Measurements from ENCODE around the gene GPC2.
"Not testable (repeated sequence)": the region's sequence is repeated elsewhere in the genome, so short reads cannot be mapped to it uniquely, and the experiment has no call there.

GPC2 gene

GRCh38 chr7:100208911-100209408 is 31.8 kb upstream of the GPC2 start:
- DNase-seq (ENCODE audit: extremely low read depth in 1 of 2, low read depth in 1 of 2) = no peak

- no peak for DNase-seq (ENCODE audit: extremely low read depth in 1 of 2, low read depth in 1 of 2)
Measured at GRCh38 chr7:100204454-100204853, 27.3 kb upstream of the GPC2 start.

GRCh38 chr7:100200693-100201092 is 23.5 kb upstream of the GPC2 start:
- DNase-seq (ENCODE audit: extremely low read depth in 1 of 2, low read depth in 1 of 2) = no peak

DNA sequence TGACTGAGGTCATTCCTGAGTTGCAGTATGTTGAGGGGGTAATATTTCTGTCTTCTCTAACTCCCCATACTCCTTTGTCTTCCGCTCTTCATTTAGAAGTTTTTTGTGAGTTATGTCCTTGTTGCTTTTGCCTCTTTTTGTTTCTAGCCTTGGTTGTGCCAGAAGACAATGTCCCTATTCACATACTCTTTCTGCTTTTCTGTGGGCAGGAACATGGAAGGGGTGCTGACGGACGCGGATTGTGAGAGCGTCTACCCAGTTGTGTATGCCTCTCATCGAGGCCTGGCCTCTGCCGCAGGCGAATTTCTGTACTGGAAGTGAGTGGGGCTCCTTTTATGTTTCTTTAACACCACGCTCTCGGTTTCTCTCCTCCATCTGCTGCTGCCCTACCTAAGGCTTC is 21.1 kb upstream of the GPC2 start:
- DNase-seq (ENCODE audit: extremely low read depth in 1 of 2, low read depth in 1 of 2) = no peak

GRCh38 chr7:100195901-100196322 is 18.7 kb upstream of the GPC2 start:
- not testable (repeated sequence) for DNase-seq (ENCODE audit: extremely low read depth in 1 of 2, low read depth in 1 of 2)

DNA sequence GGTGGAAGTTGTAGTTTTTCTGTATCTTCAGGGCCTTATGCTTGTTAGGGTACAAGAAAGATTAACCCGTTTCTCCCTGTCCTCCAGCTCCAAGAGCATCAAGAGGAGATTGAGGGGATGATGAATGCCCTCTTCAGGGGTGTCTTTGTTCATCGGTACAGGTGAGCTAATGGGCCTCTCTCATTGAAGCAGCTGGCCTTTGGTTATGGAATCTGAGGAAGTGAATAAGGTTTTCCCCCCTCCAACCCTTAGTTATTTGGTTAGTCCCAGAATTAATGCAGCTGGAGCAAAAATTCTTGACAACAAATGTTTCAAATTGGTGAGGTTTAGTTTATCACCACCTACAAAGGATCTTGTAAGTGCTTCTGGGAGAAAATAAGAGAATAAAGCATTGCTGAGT is 18.0 kb upstream of the GPC2 start:
- no peak for DNase-seq (ENCODE audit: extremely low read depth in 1 of 2, low read depth in 1 of 2)

DNA sequence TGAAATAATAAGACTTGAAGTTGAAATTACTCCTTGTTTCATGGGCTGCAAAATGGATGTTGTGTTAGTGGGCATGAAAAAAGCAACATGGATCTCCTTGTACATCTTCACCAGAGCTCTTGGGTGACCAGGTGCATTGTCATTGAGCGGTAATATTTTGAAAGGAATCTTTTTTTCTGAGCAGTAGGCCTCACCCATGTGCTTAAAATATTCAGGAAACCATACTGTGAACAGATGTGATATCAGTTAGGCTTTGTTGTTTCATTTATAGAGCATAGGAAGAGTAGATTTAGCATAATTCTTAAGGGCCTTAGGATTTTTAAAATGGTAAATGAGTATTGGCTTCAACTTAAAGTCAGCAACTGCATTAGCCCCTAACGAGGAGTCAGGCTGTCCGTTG is 15.8 kb upstream of the GPC2 start:
- DNase-seq (ENCODE audit: extremely low read depth in 1 of 2, low read depth in 1 of 2) = no peak

DNA sequence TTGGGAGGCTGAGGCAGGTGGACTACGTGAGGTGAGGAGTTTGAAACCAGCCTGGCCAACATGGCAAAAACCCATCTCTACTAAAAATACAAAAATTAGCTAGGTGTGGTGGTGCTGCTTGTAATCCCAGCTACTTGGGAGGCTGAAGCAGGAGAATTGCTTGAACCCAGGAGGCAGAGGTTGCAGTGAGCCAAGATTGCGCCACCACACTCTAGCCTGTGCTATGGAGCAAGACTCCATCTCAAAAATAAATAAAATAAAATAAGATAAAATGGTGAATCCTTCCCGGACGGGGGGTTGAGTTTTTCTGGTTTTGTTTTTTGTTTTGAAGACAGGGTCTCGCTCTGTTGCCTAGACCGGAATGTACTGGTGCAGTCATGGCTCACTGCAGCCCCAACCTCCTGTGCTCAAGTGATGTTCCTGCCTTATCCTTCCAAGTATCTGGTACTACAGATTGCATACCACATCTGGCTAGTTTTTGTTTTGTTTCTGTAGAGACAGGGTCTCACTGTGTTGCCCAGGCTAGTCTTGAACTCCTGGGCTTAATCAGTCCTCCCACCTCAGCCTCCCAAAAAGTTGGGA is 15.2 kb upstream of the GPC2 start:
- DNase-seq (ENCODE audit: extremely low read depth in 1 of 2, low read depth in 1 of 2) = not testable (repeated sequence)

DNA sequence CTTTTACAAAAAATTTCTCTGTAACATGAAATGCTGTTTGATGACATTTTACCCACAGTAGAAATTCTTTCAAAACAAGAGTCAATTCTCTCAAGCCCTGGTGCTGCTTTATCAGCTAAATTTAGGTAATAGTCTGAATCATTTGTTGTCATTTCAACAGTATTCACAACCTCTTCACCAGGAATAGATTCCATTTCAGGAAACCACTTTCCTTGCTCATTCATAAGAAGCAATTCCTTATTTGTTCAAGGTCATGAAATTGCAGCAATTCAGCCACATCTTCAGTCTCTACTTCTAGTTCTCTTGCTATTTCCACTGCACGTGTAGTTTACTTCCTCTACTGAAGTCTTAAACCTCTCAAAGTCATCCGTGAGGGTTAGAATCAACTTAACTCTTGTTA is 14.6 kb upstream of the GPC2 start:
- no peak for DNase-seq (ENCODE audit: extremely low read depth in 1 of 2, low read depth in 1 of 2)

DNA sequence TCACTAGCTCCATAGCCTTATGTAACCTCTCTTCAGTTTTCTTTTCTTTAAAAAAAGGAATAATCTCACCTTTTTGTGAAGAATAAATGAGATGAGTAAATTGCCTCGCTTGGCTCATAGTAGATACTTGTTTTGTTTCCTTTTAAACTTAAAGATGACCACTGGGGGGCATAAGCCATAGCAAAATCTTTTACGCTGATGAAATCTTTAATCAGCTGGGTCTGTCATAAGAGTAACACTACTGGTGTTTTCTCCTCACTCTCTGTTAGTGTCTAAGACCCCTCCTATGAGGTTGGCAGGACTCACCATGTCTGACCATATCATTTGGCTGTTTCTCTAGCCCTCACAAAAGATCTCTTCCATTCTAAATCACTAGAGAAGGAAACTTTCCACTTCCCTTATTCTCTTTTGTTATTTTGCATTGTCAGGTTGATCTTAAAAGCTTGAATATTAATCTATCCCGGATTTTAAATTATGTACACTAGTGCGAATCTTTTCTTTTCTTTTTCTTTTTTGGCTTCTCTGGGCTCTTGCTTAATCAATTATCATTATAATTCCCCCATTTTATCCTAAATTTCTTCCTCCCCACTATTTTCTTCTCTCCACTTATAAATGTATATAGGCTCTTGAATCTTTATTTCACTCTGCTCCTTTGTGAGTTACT is 13.0 kb upstream of the GPC2 start:
- DNase-seq (ENCODE audit: extremely low read depth in 1 of 2, low read depth in 1 of 2) = no peak

GRCh38 chr7:100189061-100189460 is 11.9 kb upstream of the GPC2 start:
- no peak for DNase-seq (ENCODE audit: extremely low read depth in 1 of 2, low read depth in 1 of 2)

GRCh38 chr7:100185726-100186125 is 8.5 kb upstream of the GPC2 start:
- no peak for DNase-seq (ENCODE audit: extremely low read depth in 1 of 2, low read depth in 1 of 2)

GRCh38 chr7:100183090-100183489 is 5.9 kb upstream of the GPC2 start:
- DNase-seq (ENCODE audit: extremely low read depth in 1 of 2, low read depth in 1 of 2) = not testable (repeated sequence)

- not testable (repeated sequence) for DNase-seq (ENCODE audit: extremely low read depth in 1 of 2, low read depth in 1 of 2)
Measured at GRCh38 chr7:100182616-100183015, 5.4 kb upstream of the GPC2 start.

DNA sequence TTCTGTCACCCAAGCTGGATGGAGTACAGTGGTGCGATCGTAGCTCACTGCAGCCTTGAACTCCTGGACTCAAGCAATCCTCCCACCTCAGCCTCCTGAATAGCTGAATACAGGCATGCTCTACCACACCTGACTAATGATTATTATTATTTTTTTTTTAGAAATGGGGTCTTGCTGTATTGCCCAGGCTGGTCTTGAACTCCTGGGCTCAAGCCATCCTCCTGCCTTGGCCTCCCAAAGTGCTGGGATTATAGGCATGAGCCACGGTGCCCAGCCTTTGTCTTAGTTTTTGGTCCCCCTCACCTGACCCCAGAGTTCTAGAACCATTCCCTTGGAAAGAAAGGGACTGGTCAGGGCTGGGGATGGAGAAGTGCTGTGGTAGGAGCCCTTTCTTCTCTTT is 2.9 kb upstream of the GPC2 start:
- DNase-seq (ENCODE audit: extremely low read depth in 1 of 2, low read depth in 1 of 2) = not testable (repeated sequence)

DNA sequence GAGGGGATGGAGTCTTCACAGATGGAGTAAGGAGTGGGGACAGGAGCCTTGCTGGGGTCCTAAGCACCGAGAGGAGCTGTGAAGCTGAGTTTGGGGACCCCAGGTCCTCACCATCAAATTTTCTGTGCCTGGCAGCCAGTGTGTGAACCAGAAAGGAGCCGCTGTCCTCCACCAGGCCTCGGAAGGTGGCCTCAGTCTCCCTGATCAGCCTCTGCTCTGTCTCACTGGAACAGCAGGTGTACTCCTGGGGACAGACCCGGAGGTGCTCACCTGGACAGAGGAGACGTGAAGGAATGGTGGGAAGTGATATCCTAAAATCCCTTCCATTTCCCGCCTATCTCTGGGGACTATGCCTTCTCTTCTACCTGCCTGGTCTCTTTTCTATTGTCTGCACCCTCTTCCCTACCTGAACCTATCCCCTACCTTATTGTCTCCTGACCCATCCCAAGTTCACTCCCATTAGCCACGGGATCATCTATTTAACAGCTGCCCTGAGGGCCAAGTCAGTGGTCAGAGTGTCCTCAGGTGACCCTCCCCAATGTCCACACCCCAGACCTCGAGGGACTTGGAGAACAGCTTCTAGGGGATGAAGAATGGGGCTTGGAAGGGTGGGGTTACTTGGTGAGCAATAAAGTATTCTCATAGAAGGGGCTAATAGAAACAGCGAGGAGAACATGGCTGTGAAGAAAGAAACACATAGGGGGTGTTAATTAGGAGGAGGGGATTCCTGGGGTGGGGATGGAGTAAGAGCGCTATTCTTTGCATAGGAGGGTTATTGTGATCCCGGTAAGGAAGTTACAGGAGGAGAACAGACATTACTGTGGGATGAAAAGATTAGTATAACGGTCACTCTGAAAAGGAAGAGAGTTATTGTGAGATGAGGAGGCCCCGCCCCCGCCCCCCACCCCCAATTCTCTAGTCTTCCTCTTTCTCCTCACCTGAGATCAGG is 811 bp downstream of the GPC2 start:
- no peak for DNase-seq (ENCODE audit: extremely low read depth in 1 of 2, low read depth in 1 of 2)

DNA sequence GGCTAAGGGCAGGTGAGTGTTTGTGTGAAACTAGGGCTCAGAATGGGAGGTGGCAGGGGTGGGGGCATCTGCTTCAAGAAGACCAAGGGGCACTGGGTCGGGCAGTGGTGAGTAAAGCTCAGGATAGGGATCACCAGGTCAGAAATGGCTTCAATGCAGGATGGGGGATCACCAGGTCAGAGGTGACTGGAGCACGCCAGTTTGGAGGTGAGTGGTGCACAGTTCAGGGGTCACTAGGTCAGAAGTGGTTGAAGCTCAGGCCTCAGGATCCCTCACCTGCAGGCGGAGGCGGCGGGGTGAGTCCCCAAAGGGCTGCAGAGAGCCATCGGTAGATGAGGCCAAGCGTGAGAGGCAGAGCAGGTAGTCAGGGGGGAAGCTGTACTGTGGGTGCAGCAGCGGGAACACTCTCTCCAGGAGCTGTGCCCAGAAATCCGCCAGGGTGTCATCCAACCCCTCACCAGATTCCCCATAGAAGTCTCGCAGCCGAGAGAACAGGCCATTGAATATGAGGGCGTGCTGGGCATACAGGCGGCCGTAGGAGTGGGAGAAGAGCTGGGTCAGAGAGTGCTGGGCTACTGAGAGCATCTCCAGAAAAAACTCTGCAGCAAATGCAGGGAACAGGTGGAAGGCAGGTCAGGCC is 1.8 kb downstream of the GPC2 start:
- DNase-seq (ENCODE audit: extremely low read depth in 1 of 2, low read depth in 1 of 2) = no peak

DNA sequence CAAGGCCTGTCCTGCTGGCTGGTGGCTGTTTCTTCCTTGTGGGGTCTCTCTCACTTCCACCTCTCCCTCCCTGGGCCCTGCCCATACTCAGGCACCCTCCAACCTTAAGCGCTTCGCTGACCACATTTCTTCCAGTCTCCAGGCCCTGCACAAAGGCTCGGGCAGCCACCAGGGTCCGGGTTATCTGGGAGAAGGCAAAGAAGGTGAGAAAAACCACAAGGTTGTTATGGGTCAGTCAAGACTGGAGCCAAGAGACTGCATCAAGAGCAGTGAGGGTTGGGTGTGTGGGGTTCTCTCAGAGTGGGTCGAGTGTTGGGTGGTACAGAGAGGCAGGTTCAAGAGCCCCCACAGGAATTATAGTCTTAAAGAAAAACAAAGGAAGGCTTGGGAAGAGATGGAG is 2.6 kb downstream of the GPC2 start:
- no peak for DNase-seq (ENCODE audit: extremely low read depth in 1 of 2, low read depth in 1 of 2)

DNA sequence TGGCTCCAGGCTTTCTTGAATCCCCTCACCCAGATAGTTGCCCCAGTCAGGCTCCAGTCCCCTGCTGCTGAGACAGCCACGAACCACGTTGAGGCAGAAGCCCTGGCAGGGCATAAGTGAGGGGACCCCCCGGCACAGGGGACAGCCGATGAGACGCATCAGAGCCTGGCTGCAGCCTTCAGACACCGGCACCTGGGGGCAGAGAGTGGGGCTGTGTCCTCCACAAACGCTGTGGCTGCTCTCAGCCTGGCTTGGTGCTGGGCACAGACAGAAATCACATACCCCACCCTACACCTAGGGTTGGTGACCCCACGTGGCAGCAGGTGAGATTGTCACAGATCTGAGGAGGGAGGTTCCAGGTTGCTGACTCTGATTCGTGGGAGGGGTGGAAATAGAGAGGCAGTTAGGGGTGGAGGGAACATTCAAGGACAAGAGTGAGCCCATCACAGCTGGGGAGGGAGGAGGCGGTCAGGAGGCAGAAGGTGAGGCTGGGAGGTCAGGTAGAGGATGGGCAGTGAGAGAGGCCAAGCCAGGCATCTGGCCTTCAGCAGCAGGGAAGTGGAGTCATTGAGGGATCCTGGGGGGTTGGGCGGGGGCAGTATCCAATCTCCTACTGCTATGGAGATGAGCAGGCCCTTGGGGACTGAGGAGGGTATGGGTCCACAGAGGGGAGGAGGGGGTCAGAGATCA is 3.2 kb downstream of the GPC2 start:
- no peak for DNase-seq (ENCODE audit: extremely low read depth in 1 of 2, low read depth in 1 of 2)

- no peak for DNase-seq (ENCODE audit: extremely low read depth in 1 of 2, low read depth in 1 of 2)
Measured at GRCh38 chr7:100171840-100172239, 5.3 kb downstream of the GPC2 start.

Measured in activated CD8-positive, alpha-beta memory T cell treated with anti-CD3 and anti-CD28 coated beads for 1 hour (primary cell).